Keratinocyte (primary cell): ENCODE measurements around the gene TBC1D3B. TPM values are rescaled to one million over a fixed set of nuclear protein-coding genes. Genes with fewer than 3 reads are reported as not detected.

Experiments used
- DNase-seq: peaks from one replicate; pipeline ENCODE4 v3.0.0-alpha.2; 2011; ENCODE audit warnings: low read depth, missing footprints, low spot score
- FAIRE-seq: peaks from 2 replicates; lab custom pipeline; 2011; peaks lifted over from hg19 to GRCh38; lab: Jason Lieb, UNC
- H2AFZ ChIP-seq: 2 replicates; pipeline ENCODE4 v1.6.0; 2012; ENCODE audit warnings: low read length, control low read depth, inconsistent platforms; ENCODE audit not compliant: control insufficient read depth
- H3K27ac ChIP-seq: 2 replicates; pipeline ENCODE4 v1.5.1; 2011; ENCODE audit warnings: low read length; ENCODE audit not compliant: control insufficient read depth, insufficient read depth
- H3K27me3 ChIP-seq: 3 replicates; pipeline ENCODE4 v1.6.0; 2011; ENCODE audit warnings: low read length; ENCODE audit not compliant: control insufficient read depth, insufficient read depth; ENCODE audit errors: extremely low read depth
- H3K36me3 ChIP-seq, 2 experiments: 2 replicates in 1 of 2; 3 replicates in 1 of 2; pipeline ENCODE4 v1.5.1; 2011; ENCODE audit warnings: low read length in 2 of 2, mild to moderate bottlenecking in 1 of 2; ENCODE audit not compliant: control insufficient read depth in 2 of 2, insufficient read depth in 2 of 2; ENCODE audit errors: extremely low read depth in 1 of 2
- H3K4me1 ChIP-seq: 3 replicates; pipeline ENCODE4 v1.5.1; 2011; ENCODE audit warnings: low read length; ENCODE audit not compliant: control insufficient read depth, insufficient read depth; ENCODE audit errors: extremely low read depth
- H3K4me2 ChIP-seq: 3 replicates; pipeline ENCODE4 v1.6.0; 2011; ENCODE audit warnings: low read depth, low read length; ENCODE audit not compliant: control insufficient read depth, insufficient read depth; ENCODE audit errors: extremely low read depth
- H3K4me3 ChIP-seq, 3 experiments: fragments of 200-600 bp in 1 of 3; sonication (generic) in 1 of 3; 2 replicates in 2 of 3; 3 replicates in 1 of 3; pipeline ENCODE4 v1.5.1; 2011 to 2016; ENCODE audit warnings: low read length in 3 of 3, mild to moderate bottlenecking in 3 of 3, control low read depth in 2 of 3, inconsistent platforms in 1 of 3, low read depth in 1 of 3, mixed read lengths in 1 of 3, mixed run types in 1 of 3, moderate library complexity in 1 of 3; ENCODE audit not compliant: control insufficient read depth in 2 of 3, insufficient read depth in 2 of 3; ENCODE audit errors: extremely low read depth in 1 of 3
- H3K79me2 ChIP-seq: 2 replicates; pipeline ENCODE4 v1.6.0; 2012; ENCODE audit warnings: low read length; ENCODE audit not compliant: control insufficient read depth, insufficient read depth
- H3K9ac ChIP-seq: 3 replicates; pipeline ENCODE4 v1.6.0; 2011; ENCODE audit warnings: low read length; ENCODE audit not compliant: control insufficient read depth, insufficient read depth; ENCODE audit errors: extremely low read depth
- H3K9me1 ChIP-seq: 3 replicates; pipeline ENCODE4 v1.6.0; 2011; ENCODE audit warnings: low read length; ENCODE audit not compliant: control insufficient read depth, insufficient read depth; ENCODE audit errors: extremely low read depth
- H3K9me3 ChIP-seq: 2 replicates; pipeline ENCODE4 v1.5.1; 2012; ENCODE audit warnings: low read depth, low read length; ENCODE audit not compliant: control insufficient read depth
- H4K20me1 ChIP-seq: 3 replicates; pipeline ENCODE4 v1.6.0; 2011; ENCODE audit warnings: low read length; ENCODE audit not compliant: control insufficient read depth, insufficient read depth; ENCODE audit errors: extremely low read depth
- CTCF ChIP-seq, 3 experiments: IDR thresholded peaks in 1 of 3; conservative IDR thresholded peaks in 1 of 3; optimal IDR thresholded peaks in 1 of 3; 2 replicates in 2 of 3; 3 replicates in 1 of 3; pipeline versions ENCODE3 to v1.5.1; 2011; ENCODE audit warnings: low read length in 3 of 3, mild to moderate bottlenecking in 3 of 3, moderate library complexity in 2 of 3, control low read depth in 1 of 3, inconsistent platforms in 1 of 3; ENCODE audit not compliant: insufficient read depth in 2 of 3; ENCODE audit errors: extremely low read depth in 1 of 3
- EZH2 ChIP-seq: IDR thresholded peaks from one replicate; pipeline ENCODE4 v1.6.1; 2012; ENCODE audit warnings: inconsistent platforms, mild to moderate bottlenecking, low read length, moderate library complexity
- dilution Hi-C: fragments of 300-500 bp; cut with MboI; formaldehyde crosslinking; loops from one replicate; pipeline ENCODE4 v1.7.0; 2020; ENCODE audit warnings: low sequenced_read_pairs; ENCODE audit not compliant: extremely low pct_ligation_motif_present
- polyA plus RNA-seq, 5 experiments: library from polyadenylated mRNA; depleted of rRNA in 3 of 5; stranded (reverse) in 3 of 5; stranded (forward) in 1 of 5; unstranded in 1 of 5; fragments of >200 nt; gene quantifications; 1 replicate in 1 of 5; 2 replicates in 3 of 5; 3 replicates in 1 of 5; pipeline versions ENCODE4 v1.2.1 to v1.2.3, GENCODE V29; 2011 to 2012; ENCODE audit warnings: missing spikeins in 2 of 5, low read depth in 1 of 5, low replicate concordance in 1 of 5

The TBC1D3B gene
- polyA plus RNA-seq, 1 donor (not counting 4 experiments of a cell fraction or from before 2014, with no cell fraction given): 0.71 TPM

- Histone ChIP-seq H4K20me1 (no peaks in the 10 kb centered on the region), H3K4me1 (no peaks in the 10 kb centered on the region), H3K9me1 (no peaks in the 10 kb centered on the region), H3K27ac (no peak overlapping the region), H3K9me3 (no peaks in the 10 kb centered on the region), H3K9ac (no peak overlapping the region), H3K4me2 (no peak overlapping the region), H3K27me3 (no peaks in the 10 kb centered on the region), H3K36me3 (no peaks in the 10 kb centered on the region), H2AFZ (no peak overlapping the region), H3K79me2 (no peaks in the 10 kb centered on the region), H3K4me3 (no peak overlapping the region)
- dilution Hi-C loops: loop anchor here (25.0 kb wide), 1 partner anchor 155 kb away; the partner anchor contains the start of genes CCL14 and CCL16
- TF ChIP-seq CTCF (optimal IDR thresholded peaks at IDR 0.05 in 1 of 3, IDR thresholded peaks at IDR 0.05 in 1 of 3, conservative IDR thresholded peaks at IDR 0.05 in 1 of 3; ENCODE audit: extremely low read depth in 1 of 3, insufficient read depth in 2 of 3, low read length in 3 of 3): no peak
- no peak for TF ChIP-seq EZH2
- FAIRE-seq: no peak
- no peak for DNase-seq
Observed at GRCh38 chr17:36142235-36142634, 34.2 kb downstream of the TBC1D3B start.

- no peak for FAIRE-seq
- TF ChIP-seq EZH2 (no peak), CTCF (optimal IDR thresholded peaks at IDR 0.05 in 1 of 3, IDR thresholded peaks at IDR 0.05 in 1 of 3, conservative IDR thresholded peaks at IDR 0.05 in 1 of 3; ENCODE audit: extremely low read depth in 1 of 3, insufficient read depth in 2 of 3, low read length in 3 of 3) (no peak)
- Histone ChIP-seq H3K4me3 (no peak overlapping the region), H4K20me1 (peaks cover 4% of the 10 kb centered on the region), H3K27me3 (peaks cover 4% of the 10 kb centered on the region), H3K9me1 (no peaks in the 10 kb centered on the region), H2AFZ (no peak overlapping the region), H3K9me3 (no peaks in the 10 kb centered on the region), H3K36me3 (no peaks in the 10 kb centered on the region), H3K4me1 (no peaks in the 10 kb centered on the region), H3K79me2 (no peaks in the 10 kb centered on the region), H3K27ac (no peak overlapping the region), H3K9ac (no peak overlapping the region), H3K4me2 (no peak overlapping the region)
- DNase-seq: no peak
- dilution Hi-C loops: loop anchor here (25.0 kb wide), 1 partner anchor 149 kb away; the partner anchor contains the start of genes CCL14 and CCL16
Observed at GRCh38 chr17:36136439-36136838, 40.0 kb downstream of the TBC1D3B start.
